SU-DHL-6 (cell line): Measurements from ENCODE around the gene SENP2.

Experiments
- H2AFZ ChIP-seq: fragments of 200-600 bp; sonication (generic); 2 replicates; pipeline ENCODE4 v1.6.1; 2014; ENCODE audit warnings: low read depth, mild to moderate bottlenecking, moderate library complexity, mixed read lengths, antibody characterized with exemption, low read length; ENCODE audit not compliant: severe bottlenecking
- H3F3A ChIP-seq: fragments of 200-600 bp; shearing (Covaris generic); 2 replicates; pipeline ENCODE4 v1.6.0; 2016; ENCODE audit warnings: antibody characterized with exemption, mild to moderate bottlenecking; ENCODE audit not compliant: insufficient read depth
- H3K27ac ChIP-seq: fragments of 200-600 bp; sonication (generic); 2 replicates; pipeline ENCODE4 v1.5.1; 2016; ENCODE audit warnings: low read depth, mild to moderate bottlenecking, low read length, moderate library complexity, mixed read lengths
- H3K27me3 ChIP-seq: fragments of 200-600 bp; sonication (generic), shearing (Covaris generic); 2 replicates; pipeline ENCODE4 v1.6.0; 2014; ENCODE audit warnings: mild to moderate bottlenecking, low read length
- H3K36me3 ChIP-seq: fragments of 200-600 bp; sonication (generic); 2 replicates; pipeline ENCODE4 v1.6.1; 2014; ENCODE audit warnings: mild to moderate bottlenecking, low read length, mixed read lengths
- H3K4me2 ChIP-seq: fragments of 300-600, 200-600 bp; shearing (Covaris generic), sonication (generic); 2 replicates; pipeline ENCODE4 v1.6.0; 2014; ENCODE audit warnings: low read length, low read depth, mild to moderate bottlenecking; ENCODE audit not compliant: poor library complexity, severe bottlenecking
- H3K4me3 ChIP-seq: fragments of 200-600 bp; sonication (generic); 2 replicates; pipeline ENCODE4 v1.5.1; 2014; ENCODE audit warnings: antibody characterized with exemption, low read length, mild to moderate bottlenecking, mixed read lengths; ENCODE audit not compliant: insufficient read depth, poor library complexity, severe bottlenecking
- H3K79me2 ChIP-seq: fragments of 200-600 bp; sonication (generic); 2 replicates; pipeline ENCODE4 v1.6.1; 2014; ENCODE audit warnings: mild to moderate bottlenecking, low read length, moderate library complexity; ENCODE audit not compliant: insufficient read depth
- H3K9ac ChIP-seq: fragments of 200-600 bp; sonication (generic); 2 replicates; pipeline ENCODE4 v1.7.0; 2014; ENCODE audit warnings: mild to moderate bottlenecking, low read length
- H3K9me2 ChIP-seq: fragments of 200-600 bp; sonication (generic); replicated peaks from 2 replicates; pipeline ENCODE4 v1.6.1; 2014; ENCODE audit warnings: low read length; ENCODE audit not compliant: insufficient read depth
- H3K9me3 ChIP-seq: fragments of 200-600 bp; sonication (generic); 2 replicates; pipeline ENCODE4 v1.6.1; 2014; ENCODE audit warnings: low read length, mixed read lengths; ENCODE audit not compliant: insufficient read depth
- H4K20me1 ChIP-seq: fragments of 200-600 bp; sonication (generic); 2 replicates; pipeline ENCODE4 v1.6.1; 2014; ENCODE audit warnings: low read depth, mild to moderate bottlenecking, antibody characterized with exemption, low read length, moderate library complexity, mixed read lengths
- CTCF ChIP-seq: fragments of 200-600 bp; sonication (generic); IDR thresholded peaks from one replicate; pipeline ENCODE4 v1.5.1; 2017; ENCODE audit warnings: antibody characterized with exemption, mild to moderate bottlenecking, low read length, moderate library complexity; ENCODE audit not compliant: insufficient read depth, poor library complexity, severe bottlenecking
- EZH2phosphoT487 ChIP-seq: fragments of 200-600 bp; sonication (generic), shearing (Covaris generic); conservative IDR thresholded peaks from 2 replicates; pipeline ENCODE4 v1.6.1; 2018; ENCODE audit warnings: mild to moderate bottlenecking, antibody characterized with exemption, low read length, moderate library complexity, mixed read lengths

SENP2 gene

GRCh38 chr3:185606196-185606595, 20.1 kb downstream of the SENP2 start:
- no peaks in the 10 kb centered on the region for H3K9me3 ChIP-seq
- no peaks in the 10 kb centered on the region for H3K27me3 ChIP-seq
- no peaks in the 10 kb centered on the region for H3K9me2 ChIP-seq
- no peak overlapping the region for H3K9ac ChIP-seq
- H2AFZ ChIP-seq, result no peak overlapping the region
- no peaks in the 10 kb centered on the region; the same call in 1 of the 2 replicates for H4K20me1 ChIP-seq
- H3K79me2 ChIP-seq, result no peaks in the 10 kb centered on the region
- H3F3A ChIP-seq, result no peaks in the 10 kb centered on the region
- H3K4me2 ChIP-seq, result no peak overlapping the region
- H3K36me3 ChIP-seq, result peaks cover 14% of the 10 kb centered on the region; the same call in 1 of the 2 replicates
- TF ChIP-seq CTCF (no peak), EZH2phosphoT487 (no peak)
- H3K27ac ChIP-seq, result no peak overlapping the region
- no peak overlapping the region for H3K4me3 ChIP-seq

- Histone ChIP-seq H3K9ac (no peak overlapping the region), H4K20me1 (no peaks in the 10 kb centered on the region), H3K9me3 (no peaks in the 10 kb centered on the region), H3F3A (no peaks in the 10 kb centered on the region), H2AFZ (no peak overlapping the region), H3K36me3 (peaks cover 23% of the 10 kb centered on the region), H3K79me2 (no peaks in the 10 kb centered on the region), H3K4me3 (no peak overlapping the region), H3K9me2 (no peaks in the 10 kb centered on the region), H3K27me3 (no peaks in the 10 kb centered on the region), H3K27ac (no peak overlapping the region), H3K4me2 (no peak overlapping the region)
- no peak for TF ChIP-seq CTCF
- TF ChIP-seq EZH2phosphoT487, result no peak
Measured at GRCh38 chr3:185613016-185613415, 26.9 kb downstream of the SENP2 start.

GRCh38 chr3:185623939-185624665, 38.0 kb downstream of the SENP2 start:
- Histone ChIP-seq H3F3A (no peaks in the 10 kb centered on the region), H3K9ac (no peak overlapping the region), H4K20me1 (no peaks in the 10 kb centered on the region), H3K9me2 (no peaks in the 10 kb centered on the region), H3K27ac (no peak overlapping the region), H3K9me3 (no peaks in the 10 kb centered on the region), H3K27me3 (no peaks in the 10 kb centered on the region), H3K4me2 (no peak overlapping the region), H3K79me2 (no peaks in the 10 kb centered on the region), H3K4me3 (no peak overlapping the region), H3K36me3 (peaks cover 7% of the 10 kb centered on the region; the same call in 1 of the 2 replicates), H2AFZ (no peak overlapping the region)
- TF ChIP-seq EZH2phosphoT487, result no peak
- TF ChIP-seq CTCF, result no peak
